Measurements from ENCODE around the gene RPL13A. TPM values are rescaled to one million over a fixed set of nuclear protein-coding genes. Genes with fewer than 3 reads are reported as not detected.

RPL13A gene
- total and polyA plus RNA-seq, 9 of the 15 experiments (the other 6 are each of a cell fraction or from before 2014, with no cell fraction given), result 1,744 to 5,482 (median 2,949) TPM

GRCh38 chr19:49440439-49441209 lies 46.8 kb upstream of the RPL13A start (continued):
- TF ChIP-seq TRIM25 (IDR thresholded peaks at IDR 0.05; ENCODE audit: borderline replicate concordance), result 0 out of 2 replicates have a peak, but pooled peaks have one; percentile 32
- TF ChIP-seq SMARCE1 (IDR thresholded peaks at IDR 0.05), result 0 out of 2 replicates have a peak, but pooled peaks have one; percentile 24
- no peak for TF ChIP-seq SLC30A9 (CRISPR knock-in tag; IDR thresholded peaks at IDR 0.05)
- TF ChIP-seq ZNF57 (CRISPR knock-in tag; IDR thresholded peaks at IDR 0.05), result no peak
- no peak for TF ChIP-seq BRD4 (IDR thresholded peaks at IDR 0.05)
- TF ChIP-seq TOE1 (IDR thresholded peaks at IDR 0.05; ENCODE audit: borderline replicate concordance), result 0 out of 2 replicates have a peak, but pooled peaks have one; percentile 35
- TF ChIP-seq TOE1 (CRISPR knock-in tag; IDR thresholded peaks at IDR 0.05; ENCODE audit: borderline replicate concordance, low read depth), result no peak
